Epithelial cell of esophagus (primary cell): Measurements from ENCODE around the gene TAF1.

Experiments used
- DNase-seq: peaks from one replicate; pipeline ENCODE4 v3.0.0; 2010; ENCODE audit warnings: low read depth
- H3K4me3 ChIP-seq: 2 replicates; pipeline ENCODE4 v1.5.1; 2011; ENCODE audit warnings: mild to moderate bottlenecking, low read length, control low read depth
- CTCF ChIP-seq: IDR thresholded peaks from 2 replicates; pipeline ENCODE4 v1.5.1; 2011; ENCODE audit warnings: low read depth, mild to moderate bottlenecking, low read length, control low read depth, inconsistent platforms; ENCODE audit not compliant: insufficient read depth; ENCODE audit errors: missing control alignments

Gene TAF1

DNA sequence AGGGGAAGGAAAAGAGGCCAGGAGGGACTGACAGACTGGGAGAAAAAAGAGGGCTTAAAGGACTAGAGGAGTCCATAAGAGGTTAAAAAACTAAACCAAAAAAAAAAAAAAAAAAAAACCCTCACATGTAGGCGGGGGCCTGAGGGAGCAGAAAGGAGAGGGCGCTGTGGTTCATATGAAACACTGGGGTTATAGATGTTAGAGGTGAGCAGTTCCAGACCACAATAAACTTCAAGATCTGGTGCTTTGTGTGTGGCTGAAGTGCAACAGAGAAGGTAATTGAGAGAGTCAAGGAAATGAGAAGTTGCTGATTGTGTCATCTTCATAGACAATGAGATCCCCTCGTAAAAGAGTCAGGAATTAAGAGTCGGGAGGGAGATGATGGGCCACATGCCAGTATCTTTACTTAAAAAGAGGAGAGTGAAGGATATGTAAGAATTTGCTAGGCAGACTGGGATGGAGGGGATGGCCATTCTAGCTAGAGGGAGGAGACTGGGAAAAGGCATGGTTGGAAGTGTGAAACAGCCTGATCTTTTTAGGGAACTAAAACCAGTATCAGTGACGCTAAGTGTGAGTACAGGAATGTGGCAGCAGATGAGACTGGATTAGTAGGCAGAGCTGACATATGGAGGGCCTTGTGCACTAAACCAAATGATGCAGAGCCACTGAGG is 148.3 kb downstream of the TAF1 start:
- no peak for DNase-seq
- TF ChIP-seq CTCF, result no peak
- no peak overlapping the region for H3K4me3 ChIP-seq

DNA sequence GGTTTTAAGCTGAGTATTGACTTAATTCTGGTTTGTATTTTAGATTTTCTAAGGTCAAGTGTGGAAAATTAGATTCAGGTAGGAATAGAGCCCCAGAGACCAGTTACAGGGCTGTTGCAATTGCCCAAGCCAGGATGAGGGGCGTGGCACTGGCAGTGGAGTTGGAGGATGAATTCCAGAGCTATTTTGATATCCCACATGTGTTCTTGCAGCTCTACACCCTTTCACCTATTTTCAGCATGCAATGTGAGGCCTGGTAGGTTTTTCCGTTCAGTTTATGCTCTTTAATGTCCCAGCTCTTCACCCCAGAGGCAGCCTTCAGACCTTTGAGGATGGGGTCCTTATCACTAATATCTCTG is 148.9 kb downstream of the TAF1 start:
- no peak for TF ChIP-seq CTCF
- H3K4me3 ChIP-seq, result no peak overlapping the region
- no peak for DNase-seq
